Right renal cortex interstitium (tissue), 3 donors: Measurements from ENCODE around the gene IL17RD. TPM values are rescaled to one million over a fixed set of nuclear protein-coding genes. Genes with fewer than 3 reads are reported as not detected.

Experiments
- DNase-seq, 3 donors: peaks; one replicate each; pipeline ENCODE4 v3.0.0-alpha.2; 2013; ENCODE audit warnings: low read depth in 3 of 3, low spot score in 2 of 3
- polyA plus RNA-seq, 3 donors: library from polyadenylated mRNA; unstranded; fragments of 120-200 nt; gene quantifications; one replicate each; pipeline ENCODE4 v1.2.1, GENCODE V29; 2013; ENCODE audit not compliant: insufficient read length in 3 of 3

The IL17RD gene
- 10 to 100 TPM; 45.2 to 52.8 (median 52.7) TPM for polyA plus RNA-seq

DNA sequence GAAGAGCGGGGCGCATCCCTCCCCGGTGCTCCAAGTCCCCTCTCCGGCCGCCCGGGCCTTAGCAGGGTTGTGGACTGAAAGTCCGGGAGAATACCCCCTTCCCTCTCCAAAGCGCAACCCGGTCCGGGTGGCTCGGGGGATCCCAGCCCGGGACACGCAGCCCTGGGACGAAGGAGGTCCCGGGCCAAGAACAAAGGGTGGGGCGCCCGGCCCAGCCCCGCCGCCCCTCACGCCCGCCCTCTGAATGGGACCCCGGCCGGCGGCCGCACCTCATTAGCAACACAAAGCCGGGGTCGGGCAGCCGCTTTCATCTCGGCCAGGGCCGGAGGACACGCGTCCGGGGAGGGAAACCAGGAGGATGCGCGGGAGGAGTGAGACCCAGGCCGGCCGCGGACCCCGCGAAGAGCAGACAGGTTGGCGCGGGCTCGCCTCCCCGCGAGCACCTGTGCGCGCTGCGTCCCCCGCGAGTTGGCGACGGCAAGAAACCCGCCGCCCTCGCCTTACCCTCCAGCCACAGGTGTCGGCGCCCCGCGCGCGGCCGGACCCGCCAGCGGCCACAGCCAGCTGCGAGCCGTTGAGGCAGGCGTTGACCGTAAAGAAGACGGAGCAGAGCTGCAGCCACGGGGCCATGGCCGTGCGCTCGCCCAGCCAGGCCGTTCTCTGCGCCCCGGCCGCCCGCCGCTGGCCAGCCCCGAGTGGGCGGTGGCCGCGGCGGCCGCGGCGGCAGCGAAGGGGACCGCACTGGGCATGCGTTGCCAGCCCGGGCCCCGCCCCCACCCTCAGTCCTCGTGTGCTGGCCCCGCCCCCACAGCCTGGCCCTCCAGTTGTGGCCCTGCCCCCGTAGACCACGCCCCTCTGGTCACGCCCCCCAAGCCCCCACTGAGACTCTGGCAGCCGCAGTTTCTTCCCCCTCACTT is at the start of gene IL17RD:
Gene IL17RD, minus strand, starts transcription at position 697 of the 917 bp plus-strand sequence. Its CDS starts 67 bp downstream, at position 630.
- peak in 1 of 3 donors; percentile 79 for DNase-seq

DNA sequence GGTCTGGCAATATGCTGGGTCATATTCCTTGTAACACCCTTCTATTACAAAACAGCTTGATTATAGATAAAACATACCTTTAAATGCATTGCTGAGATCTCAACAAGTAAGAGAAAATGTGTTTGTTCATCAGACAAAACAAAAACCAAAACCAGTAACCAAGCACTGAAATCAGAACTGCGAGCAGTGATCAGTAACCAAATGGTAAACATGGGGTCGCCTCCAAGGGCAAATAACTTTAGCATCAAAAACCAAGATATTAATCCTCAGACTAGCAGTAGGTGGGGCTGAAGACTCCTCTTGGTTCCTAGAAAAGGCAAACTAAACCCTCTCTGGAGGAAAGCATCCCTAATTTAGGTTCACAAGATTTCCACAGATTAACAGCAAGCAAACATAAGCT is 41.3 kb upstream of the IL17RD start:
- DNase-seq = no peak

DNA sequence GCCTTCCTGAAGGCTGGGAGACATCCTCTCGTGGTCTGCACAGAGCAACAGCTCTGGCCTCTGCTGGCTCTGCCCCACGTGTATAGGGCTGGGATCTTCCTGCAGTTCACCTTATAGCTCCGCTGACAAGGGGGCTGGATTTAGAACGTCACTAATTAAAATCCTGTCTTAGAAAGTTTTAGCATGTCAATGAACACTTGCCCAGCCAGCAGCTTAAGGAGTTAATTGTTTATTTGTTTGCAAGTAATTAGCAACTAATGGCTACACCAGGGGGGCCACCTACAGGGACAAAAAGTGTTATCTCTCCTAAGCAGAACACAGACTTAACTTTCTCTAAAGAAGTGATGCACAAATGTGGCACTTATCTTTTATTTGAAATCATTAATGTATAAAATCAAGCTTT is 34.7 kb upstream of the IL17RD start, which contains the start of gene HESX1:
Gene HESX1, minus strand, starts transcription at position 84 of the 403 bp plus-strand sequence. Its CDS starts 60 bp downstream, at position 24.
- DNase-seq = no peak

DNA sequence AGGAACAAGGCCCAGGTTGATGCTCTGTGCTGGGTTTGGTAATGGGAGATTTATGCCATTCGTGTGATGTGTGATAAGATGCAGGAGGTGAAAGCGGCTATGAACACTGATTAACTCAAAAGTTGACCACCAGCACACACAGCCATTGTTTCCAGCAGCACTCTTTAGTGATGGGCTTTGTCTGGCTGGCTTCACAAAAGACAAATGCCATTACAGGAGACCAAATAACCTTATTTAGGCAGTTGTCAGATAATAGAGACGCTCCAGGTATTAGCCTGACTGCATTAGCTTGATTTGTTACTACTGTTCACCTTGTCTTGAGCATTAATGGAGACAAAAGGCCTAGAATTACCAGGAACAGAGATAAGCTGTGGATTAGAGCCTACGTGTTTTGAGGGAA is 29.5 kb upstream of the IL17RD start:
- DNase-seq = no peak

DNA sequence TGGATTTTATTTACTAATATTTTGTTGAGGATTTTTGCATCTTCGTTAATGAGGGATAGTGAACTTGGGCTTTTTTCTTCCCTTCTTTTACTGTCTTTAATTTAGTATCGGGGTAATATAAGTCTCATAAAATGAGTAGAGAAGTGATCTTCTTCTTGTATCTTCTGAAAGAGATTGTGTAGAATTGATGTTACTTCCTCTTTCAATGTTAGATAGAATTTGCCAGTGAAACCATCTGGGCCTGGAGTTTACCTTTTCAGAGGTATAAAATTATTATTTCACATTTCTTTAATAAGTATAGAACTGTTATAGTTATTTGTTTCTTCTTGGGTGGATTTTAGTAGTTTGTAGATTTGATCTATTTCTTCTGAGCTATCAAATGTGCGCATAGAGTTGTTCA is 26.9 kb upstream of the IL17RD start:
- no peak for DNase-seq

DNA sequence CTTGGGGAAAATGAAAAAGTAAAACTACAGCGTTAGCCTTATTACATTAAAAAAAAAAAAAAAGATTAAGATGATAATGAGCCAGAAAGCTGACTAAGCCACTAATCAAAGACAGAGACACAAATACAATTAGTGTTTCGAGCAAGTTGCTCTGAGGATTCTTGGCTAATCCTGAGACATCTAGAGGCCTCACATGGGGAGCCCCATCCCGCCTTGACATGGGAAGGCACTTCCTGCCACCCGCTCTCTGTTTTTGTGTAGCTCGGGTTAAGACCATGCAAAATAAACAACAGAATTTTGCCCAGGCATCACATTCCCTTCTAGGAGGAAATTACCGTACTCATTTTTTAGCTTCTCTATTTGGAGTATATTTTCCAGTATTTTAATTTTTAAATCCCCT is 19.4 kb upstream of the IL17RD start:
- DNase-seq = no peak

DNA sequence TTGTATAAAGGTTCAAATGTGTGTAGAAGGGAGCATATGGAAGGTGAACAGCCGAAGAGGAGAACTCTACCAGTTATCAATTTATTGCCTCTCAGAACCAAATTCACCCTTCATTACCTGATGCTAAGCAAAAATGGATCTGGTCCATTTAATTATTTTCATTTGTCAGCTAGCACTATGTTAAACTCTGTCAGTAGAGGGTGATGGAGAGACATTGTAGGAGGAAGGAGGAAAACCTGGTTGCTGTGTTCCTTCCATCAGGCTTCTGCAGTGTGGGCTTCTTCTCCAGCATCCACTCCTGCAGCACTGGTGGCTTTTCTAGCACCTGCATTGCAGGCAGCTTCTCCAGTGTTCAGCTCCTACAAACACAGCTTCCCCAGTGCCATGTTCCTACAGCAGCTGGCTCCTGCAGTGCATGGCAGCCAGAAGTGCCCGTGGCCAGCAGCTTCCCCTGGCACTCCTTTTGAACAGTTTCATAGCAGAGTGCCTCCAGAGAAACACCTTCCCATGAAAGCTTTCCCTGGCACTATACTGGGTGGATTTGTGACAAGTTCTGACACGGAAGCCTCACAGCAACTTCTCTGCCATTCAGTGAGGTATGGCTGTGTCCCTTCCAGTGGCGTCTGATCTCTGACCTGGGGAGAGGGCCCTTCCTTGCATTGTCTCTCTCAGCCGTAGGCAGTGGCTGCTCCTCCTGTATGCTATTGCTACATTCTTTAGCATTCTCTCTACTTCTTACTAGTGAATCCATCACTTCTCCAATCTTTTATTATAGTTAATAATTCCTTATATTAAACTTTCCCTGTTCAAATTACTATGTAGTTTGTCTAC is 14.6 kb upstream of the IL17RD start:
- no peak for DNase-seq

DNA sequence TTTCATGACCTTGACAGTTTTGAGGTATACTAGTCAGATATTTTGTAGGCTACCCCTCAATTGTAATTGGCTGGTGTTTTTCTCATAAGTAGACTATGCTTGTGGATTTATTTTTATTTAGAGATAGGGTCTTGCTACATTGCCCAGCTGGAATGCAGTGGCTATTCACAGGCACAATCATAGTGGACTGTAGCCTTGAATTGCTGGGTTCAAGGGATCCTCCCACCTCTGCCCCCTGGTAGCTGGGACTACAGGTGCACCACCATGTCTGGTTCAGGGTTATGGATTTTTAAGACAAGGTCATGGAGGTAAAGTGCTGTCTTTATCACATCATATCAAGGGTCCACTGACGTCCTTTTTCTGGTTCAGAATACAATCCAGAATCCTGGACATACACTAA is 10.9 kb upstream of the IL17RD start:
- DNase-seq = no peak

DNA sequence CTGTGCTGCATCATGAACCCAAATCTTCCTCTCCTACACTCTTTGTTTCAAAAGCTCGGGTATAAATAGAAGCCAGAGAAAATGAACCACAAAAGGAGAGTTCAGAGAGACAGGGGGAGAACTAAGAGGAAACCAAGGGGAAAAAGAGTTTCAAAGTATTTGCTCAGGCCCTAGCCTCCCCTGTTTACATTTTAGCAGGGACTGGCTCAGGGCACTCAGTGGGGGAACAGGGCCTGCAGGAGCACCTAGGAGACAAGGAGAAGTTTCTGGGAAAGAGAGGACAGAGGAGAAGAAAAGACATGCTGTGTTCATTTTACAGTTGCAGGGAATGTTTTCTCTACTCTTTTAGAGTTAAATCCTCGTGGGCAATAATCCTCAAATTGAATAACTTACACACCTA is 8.5 kb upstream of the IL17RD start:
- no peak for DNase-seq

DNA sequence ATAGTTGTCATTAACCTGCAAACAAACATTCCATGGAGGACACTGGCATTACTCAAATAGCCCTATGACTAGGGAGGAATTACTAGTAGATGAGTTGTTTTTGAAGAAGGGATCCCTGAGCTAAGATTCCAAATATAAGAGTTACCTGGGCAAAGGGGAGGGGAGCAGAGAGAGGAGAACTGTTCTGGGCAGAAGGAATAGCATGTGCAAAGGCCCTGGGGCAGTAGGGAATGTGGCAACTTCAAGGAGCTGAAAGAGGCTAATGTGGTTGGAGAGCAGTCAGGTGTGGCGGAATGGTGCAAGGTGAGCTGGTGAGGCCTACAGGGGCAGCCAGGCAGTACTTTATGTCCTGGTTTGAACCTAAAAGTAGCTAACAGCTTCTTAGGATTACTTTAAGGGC is 5.8 kb upstream of the IL17RD start:
- DNase-seq = no peak

DNA sequence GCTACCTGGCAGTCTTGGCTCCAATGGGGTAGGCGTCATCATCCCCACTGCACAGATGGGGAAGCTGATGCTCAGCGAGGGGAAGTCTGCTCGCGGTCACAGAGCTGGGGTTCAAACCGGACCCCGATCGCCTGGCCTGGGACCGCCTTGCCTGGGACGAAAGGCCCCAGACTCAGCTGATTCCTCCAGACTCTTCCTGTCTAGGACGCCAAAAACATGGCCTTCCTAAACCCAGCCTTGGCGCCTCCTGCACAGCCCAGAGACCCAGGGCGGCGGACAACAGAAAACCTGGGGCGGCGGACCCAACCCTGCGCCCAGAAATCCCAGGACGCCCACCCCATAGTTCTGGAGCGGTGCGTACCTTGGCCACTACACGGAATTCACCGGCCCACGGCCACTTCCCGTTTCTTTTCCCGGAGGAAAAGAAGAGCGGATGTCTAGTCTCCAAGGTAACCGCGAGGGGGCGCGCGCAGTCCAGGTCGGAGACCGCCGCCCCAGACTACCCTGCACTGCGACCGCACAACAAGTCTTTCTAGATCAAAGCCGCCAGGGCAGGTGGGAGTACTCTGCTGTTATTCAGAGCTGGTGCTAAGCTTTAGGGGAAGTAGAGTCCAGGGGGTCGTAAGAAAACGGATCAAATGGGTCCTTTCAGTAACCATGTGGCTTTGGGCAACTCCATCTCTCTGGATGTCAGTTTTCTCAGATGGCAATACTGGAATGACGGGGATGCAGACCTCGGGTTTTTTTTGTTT is 4.9 kb upstream of the IL17RD start:
- no peak for DNase-seq

DNA sequence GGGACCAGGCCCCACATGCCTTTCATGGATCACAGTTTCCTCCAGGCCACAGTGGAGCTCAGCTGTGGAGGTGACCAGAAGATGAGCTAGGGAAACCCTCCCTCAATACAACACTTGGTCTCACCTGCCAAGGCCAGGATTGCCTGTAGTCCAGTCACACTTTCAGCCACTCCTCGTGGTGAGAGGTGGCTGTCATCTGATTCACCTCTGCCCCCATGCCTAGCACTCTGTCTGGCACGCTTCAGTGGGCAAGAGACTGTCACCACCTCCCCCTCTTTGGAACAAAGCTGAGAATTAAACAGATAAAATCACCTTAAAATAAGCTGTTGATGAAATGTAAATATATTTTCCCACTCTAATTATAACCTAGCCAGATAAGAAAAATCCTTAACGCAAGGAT is 4.0 kb upstream of the IL17RD start:
- DNase-seq = no peak

DNA sequence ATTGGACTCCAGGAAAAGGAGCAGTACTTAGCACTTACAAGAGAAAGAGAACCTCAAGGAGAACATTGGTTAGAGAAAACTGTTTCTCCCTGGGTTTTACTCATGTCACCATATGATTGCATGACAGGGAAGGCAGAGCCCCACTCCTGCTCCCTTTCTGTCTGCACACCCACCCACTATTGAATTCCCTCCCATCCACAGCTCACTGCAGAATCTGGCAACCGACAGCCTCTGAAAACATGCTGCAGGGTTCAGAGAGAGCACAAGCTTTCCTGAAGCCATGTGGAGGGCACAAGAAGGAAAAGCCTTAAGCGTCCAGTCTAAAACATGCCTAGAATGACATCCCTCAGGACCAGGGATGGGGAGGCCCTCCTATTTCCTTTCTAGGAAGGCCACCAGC is 3.0 kb upstream of the IL17RD start:
- no peak for DNase-seq

DNA sequence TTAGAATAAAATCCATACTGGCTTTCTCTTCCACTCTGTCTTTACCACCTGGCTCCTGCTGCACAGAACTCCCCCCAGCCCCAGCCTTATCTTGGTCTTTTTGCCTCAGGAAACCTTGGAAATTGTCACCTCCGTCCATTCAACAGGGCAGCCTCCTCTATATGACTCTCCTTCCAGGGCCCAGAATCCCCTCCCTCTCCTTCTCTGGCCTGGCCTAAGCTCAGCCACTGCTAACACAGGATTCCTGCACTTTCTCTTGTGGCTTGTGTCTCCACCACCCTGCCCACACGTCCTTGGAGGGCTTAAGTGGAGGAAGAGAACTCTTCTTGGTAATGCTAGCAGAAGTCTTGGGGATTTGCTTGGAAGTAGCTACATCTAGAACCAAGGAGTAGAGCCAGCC is 1.5 kb upstream of the IL17RD start:
- no peak for DNase-seq

DNA sequence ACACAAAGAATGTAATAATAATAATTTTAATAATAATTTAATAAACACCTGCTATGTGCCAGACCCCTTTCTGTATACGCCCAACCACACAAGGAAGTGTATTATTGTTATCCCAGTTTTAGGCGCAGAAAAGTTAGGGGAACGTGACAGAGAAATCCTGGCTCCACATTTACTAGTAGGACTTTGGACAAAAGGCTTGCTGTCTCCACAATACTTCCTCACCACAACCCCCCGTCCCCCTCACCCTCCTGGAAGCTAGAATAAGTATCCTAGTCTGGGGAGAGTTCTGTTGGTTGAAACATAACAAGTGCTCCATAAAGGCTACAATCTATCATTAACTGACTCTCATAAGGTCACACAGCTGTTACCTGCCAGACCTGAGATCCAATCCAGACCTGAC is 488 bp upstream of the IL17RD start:
- no peak for DNase-seq

DNA sequence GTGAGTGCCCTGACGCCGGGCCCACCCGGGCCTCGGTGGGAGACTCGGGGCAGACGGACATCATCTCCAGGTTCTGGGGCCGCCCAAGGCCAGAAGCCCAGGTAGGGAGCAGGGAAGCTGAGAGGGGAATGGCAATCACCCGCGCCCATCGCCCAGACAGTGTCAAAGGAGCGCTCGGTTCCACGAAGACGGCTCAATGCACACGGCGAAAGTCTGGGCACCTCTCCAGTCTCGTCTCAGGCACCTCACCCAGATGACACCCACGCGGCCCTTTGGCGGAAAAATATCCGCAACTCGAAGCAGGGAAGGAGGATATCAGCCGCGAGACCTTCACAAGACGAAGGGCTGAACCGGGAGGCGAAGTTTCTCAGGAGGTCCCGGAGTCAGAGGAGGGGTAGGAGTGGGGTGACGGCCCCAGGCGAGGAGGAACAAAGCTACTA is 916 bp downstream of the IL17RD start:
- DNase-seq = no peak

DNA sequence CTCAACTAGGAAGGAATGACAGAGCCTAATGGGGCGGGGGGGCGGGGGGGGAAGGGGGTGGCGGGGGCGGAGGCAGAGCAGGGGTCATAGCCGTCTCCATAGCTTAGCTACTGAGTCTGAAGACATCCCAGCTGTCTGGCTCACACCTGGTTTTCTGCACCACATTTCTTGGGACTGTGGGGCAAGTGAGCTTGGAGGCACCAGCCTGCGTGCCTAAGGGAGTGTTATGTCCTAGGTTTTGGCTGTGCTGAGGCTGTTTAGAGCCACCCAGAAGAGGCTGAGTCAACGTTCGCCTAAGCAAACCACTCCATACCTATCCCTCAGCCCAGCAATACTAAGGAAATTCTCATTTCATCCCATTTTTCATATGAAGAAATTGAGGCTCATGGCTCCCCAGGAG is 1.4 kb downstream of the IL17RD start:
- no peak for DNase-seq

DNA sequence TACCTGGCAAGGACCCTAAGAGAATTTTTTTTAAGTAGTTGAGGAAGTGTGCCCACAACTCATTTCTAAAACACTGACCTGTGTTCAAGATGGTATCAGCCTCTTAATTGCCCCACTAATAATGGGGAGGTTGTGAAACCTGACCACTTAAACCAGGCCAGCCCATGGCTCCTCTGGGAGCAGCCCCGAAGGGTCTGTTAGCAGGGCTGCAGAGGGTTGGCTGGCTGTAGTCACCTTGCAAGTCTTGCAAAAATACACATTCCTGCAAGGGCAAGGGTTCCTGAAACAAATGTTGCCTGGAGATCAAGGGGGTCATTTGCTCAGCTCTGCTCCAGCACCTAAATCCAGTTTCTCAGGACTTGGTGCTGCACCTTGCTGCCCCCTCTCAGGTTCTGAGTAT is 3.2 kb downstream of the IL17RD start:
- no peak for DNase-seq

DNA sequence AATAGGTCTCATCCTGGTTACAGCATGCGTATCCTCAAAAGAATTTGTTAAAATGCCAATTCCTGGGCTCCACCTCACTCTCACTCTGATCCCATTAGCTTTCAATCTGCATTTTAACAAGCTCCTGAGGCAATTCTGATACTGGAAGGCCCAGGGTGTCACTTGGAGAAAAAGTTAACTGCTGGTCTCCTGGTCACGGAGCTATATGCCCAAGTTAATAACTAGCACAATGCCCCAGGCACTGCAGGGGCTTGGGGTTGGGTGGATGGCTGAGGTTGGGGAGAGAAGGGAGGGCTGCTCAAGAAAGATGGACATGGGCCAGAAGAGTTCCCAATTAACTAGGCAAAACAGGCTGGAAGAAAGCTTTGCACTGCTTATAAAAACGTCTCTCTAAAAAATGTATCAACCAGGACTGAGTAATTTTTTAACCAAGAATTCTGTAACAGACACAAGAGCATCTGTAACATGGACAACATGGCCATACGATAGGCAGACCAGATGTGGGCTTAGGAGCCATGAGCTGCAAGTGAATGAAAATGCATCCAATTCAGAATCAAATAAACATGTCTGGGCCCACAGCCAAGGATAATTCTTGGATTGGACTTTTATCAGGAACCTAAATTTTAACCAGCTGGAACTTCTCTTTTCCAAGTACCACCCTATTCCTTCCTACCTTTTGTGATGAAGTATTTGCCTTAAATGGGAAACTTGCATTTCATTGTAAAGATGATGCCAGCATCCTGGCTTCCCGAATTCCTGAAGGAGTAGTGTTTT is 4.2 kb downstream of the IL17RD start:
- no peak for DNase-seq
